ENCODE data around the gene USP51. TPM values are rescaled to one million over a fixed set of nuclear protein-coding genes. Genes with fewer than 3 reads are reported as not detected.
A peak's percentile ranks its signal among the peaks of the same experiment; 100 is the strongest.

The USP51 gene
- total RNA-seq, 1 experiment from 2014 or later, result 6.8 TPM

DNA sequence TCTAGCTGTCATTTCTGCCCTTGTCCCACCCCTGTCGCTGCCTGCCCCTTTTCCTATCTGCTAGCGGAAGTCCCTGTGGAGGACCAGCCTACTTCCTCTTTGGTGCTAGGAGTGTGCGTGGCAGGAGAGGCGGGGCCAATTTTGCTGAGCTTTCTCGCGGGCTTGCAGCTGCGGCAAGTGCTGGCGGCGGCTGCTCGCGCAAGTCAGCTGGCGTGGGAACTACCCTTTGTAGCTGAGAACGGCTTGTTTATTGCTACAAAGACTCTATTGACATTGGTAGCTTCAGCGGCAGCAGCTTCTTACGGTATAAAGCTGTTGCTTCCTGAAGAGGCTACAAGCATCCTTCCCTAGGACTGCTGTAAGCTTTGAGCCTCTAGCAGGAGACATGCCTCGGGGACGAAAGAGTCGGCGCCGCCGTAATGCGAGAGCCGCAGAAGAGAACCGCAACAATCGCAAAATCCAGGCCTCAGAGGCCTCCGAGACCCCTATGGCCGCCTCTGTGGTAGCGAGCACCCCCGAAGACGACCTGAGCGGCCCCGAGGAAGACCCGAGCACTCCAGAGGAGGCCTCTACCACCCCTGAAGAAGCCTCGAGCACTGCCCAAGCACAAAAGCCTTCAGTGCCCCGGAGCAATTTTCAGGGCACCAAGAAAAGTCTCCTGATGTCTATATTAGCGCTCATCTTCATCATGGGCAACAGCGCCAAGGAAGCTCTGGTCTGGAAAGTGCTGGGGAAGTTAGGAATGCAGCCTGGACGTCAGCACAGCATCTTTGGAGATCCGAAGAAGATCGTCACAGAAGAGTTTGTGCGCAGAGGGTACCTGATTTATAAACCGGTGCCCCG, 37.4 kb downstream of the USP51 start, which contains the start of gene MAGEH1:
Gene MAGEH1, plus strand, starts transcription at position 138 of the 843 bp plus-strand sequence. Its CDS starts 248 bp downstream, at position 386.
- Histone ChIP-seq H2AFZ (ENCODE audit: low read length) (peak within 1 kb of the TSS; percentile 85), H4K5ac (ENCODE audit: insufficient read length, low read depth, low read length) (no peak within 1 kb of the TSS), H4K20me1 (ENCODE audit: control insufficient read depth, insufficient read depth, insufficient read length) (no peaks in the 10 kb centered on the region), H3K27me3 (ENCODE audit: insufficient read depth, low read length) (no peaks in the 10 kb centered on the region), H3K79me1 (ENCODE audit: insufficient read depth, low read depth, low read length, poor library complexity, severe bottlenecking) (no peaks in the 10 kb centered on the region), H3T11ph (ENCODE audit: low read length) (no peak within 1 kb of the TSS), H2BK20ac (ENCODE audit: low read depth, low read length, poor library complexity, severe bottlenecking) (no peak within 1 kb of the TSS), H3K18ac (ENCODE audit: insufficient read length, low read depth, low read length) (no peak within 1 kb of the TSS), H3K56ac (ENCODE audit: insufficient read length, low read depth, low read length) (no peak within 1 kb of the TSS), H2BK5ac (ENCODE audit: insufficient read length, low read length) (no peak within 1 kb of the TSS), H3K4me2 (ENCODE audit: insufficient read depth, insufficient read length, low read length) (peak within 1 kb of the TSS; percentile 77), H3K14ac (ENCODE audit: insufficient read depth, low read length) (no peak within 1 kb of the TSS), H2BK15ac (ENCODE audit: low read depth, low read length) (no peak within 1 kb of the TSS), H2AK5ac (ENCODE audit: insufficient read length, low read length) (no peak within 1 kb of the TSS), H3K4ac (ENCODE audit: low read depth, low read length) (no peak within 1 kb of the TSS), H4K91ac (ENCODE audit: insufficient read length, low read depth, low read length) (no peak within 1 kb of the TSS), H3K27ac (ENCODE audit: insufficient read length, low read depth, low read length) (no peak within 1 kb of the TSS), H3K9me3 (ENCODE audit: control insufficient read depth, low read depth, low read length) (peaks cover 20% of the 10 kb centered on the region), H3K9ac (ENCODE audit: extremely low read depth, insufficient read length, low read length) (peak within 1 kb of the TSS; percentile 58), H3K79me2 (ENCODE audit: insufficient read depth, low read length) (no peaks in the 10 kb centered on the region), H3K4me1 (ENCODE audit: insufficient read depth, low read length) (no peaks in the 10 kb centered on the region), H3K23ac (ENCODE audit: insufficient read length, low read depth, low read length) (no peak within 1 kb of the TSS), H2BK120ac (ENCODE audit: low read depth, low read length, poor library complexity, severe bottlenecking) (no peak within 1 kb of the TSS), H2BK12ac (ENCODE audit: insufficient read length, low read depth, low read length) (no peak within 1 kb of the TSS), H3K23me2 (ENCODE audit: insufficient read length, low read depth, low read length, poor library complexity, severe bottlenecking) (peaks cover 9% of the 10 kb centered on the region), H4K8ac (replicated peaks; ENCODE audit: insufficient read length, low read depth, low read length) (no peak within 1 kb of the TSS)
- Mint-ChIP-seq H3K27me3 (ENCODE audit: low read depth) (no peaks in the 10 kb centered on the region; the same call in 1 of the 2 replicates), H3K4me3 (peak within 1 kb of the TSS; percentile 85 to 94), H3K36me3 (ENCODE audit: insufficient read depth in 1 of 3, low read depth in 3 of 3) (no peaks in the 10 kb centered on the region; a peak in 1 of 7 replicates), H3K9me3 (peaks cover 41 to 42% of the 10 kb centered on the region in 2 experiments), H3K27ac (peak within 1 kb of the TSS in 1 of 3 experiments; percentile 92; a peak in 1 of 7 replicates), H3K4me1 (peaks cover 4% of the 10 kb centered on the region in 2 experiments; a peak in 3 of 4 replicates)
- TF ChIP-seq, protein P1, sequence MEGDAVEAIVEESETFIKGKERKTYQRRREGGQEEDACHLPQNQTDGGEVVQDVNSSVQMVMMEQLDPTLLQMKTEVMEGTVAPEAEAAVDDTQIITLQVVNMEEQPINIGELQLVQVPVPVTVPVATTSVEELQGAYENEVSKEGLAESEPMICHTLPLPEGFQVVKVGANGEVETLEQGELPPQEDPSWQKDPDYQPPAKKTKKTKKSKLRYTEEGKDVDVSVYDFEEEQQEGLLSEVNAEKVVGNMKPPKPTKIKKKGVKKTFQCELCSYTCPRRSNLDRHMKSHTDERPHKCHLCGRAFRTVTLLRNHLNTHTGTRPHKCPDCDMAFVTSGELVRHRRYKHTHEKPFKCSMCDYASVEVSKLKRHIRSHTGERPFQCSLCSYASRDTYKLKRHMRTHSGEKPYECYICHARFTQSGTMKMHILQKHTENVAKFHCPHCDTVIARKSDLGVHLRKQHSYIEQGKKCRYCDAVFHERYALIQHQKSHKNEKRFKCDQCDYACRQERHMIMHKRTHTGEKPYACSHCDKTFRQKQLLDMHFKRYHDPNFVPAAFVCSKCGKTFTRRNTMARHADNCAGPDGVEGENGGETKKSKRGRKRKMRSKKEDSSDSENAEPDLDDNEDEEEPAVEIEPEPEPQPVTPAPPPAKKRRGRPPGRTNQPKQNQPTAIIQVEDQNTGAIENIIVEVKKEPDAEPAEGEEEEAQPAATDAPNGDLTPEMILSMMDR (conservative IDR thresholded peaks at IDR 0.05), result no peak
- no CpG with 5 or more reads among the region's 43 CpGs for WGBS (ENCODE audit: extremely low coverage, insufficient read length, low lambda C conversion rate)
- DNase-seq, result peak; percentile 79
